Endothelial cell of umbilical vein (primary cell): ENCODE data around the gene TMEM270. TPM values are rescaled to one million over a fixed set of nuclear protein-coding genes. Genes with fewer than 3 reads are reported as not detected.

Source experiments
- BruUV-seq: library from RNA; stranded (reverse); fragments of 400-500 nt; replicated peaks from 2 replicates; lab custom pipeline; 2021; lab: Mats Ljungman, UMichigan
- CTCF ChIA-PET: fragments of 300-600, 350-600 bp; sonication (Branson Sonifier 250); formaldehyde crosslinking; loops from one replicate; lab custom pipeline; 2021; ENCODE audit warnings: antibody characterized with exemption, inconsistent platforms; lab: Charles Lee
- POLR2A ChIA-PET: fragments of 300-600, 350-600 bp; sonication (Branson Sonifier 250); formaldehyde crosslinking; loops from one replicate; lab custom pipeline; 2021; ENCODE audit warnings: antibody characterized with exemption, inconsistent platforms; lab: Charles Lee
- DNase-seq: peaks from one replicate; pipeline ENCODE4 v3.0.0-alpha.2; 2011; ENCODE audit warnings: low read depth, low spot score
- FAIRE-seq: peaks from 2 replicates; lab custom pipeline; 2011; peaks lifted over from hg19 to GRCh38; lab: Jason Lieb, UNC
- H2AFZ ChIP-seq: 2 replicates; pipeline ENCODE4 v1.6.0; 2012; ENCODE audit warnings: low read depth, low read length, control low read depth, inconsistent platforms
- H3K27ac ChIP-seq: 2 replicates; pipeline ENCODE4 v1.5.1; 2011; ENCODE audit warnings: low read depth, mild to moderate bottlenecking, control low read depth, low read length, moderate library complexity; ENCODE audit not compliant: insufficient read depth
- H3K27me3 ChIP-seq, 2 experiments: 2 replicates each; pipeline versions ENCODE4 v1.6.0 to v1.6.1; 2011; ENCODE audit warnings: low read length in 2 of 2, mixed read lengths in 1 of 2; ENCODE audit not compliant: control insufficient read depth in 2 of 2, insufficient read depth in 2 of 2
- H3K36me3 ChIP-seq, 2 experiments: 2 replicates in 1 of 2; 3 replicates in 1 of 2; pipeline ENCODE4 v1.5.1; 2011; ENCODE audit warnings: low read length in 2 of 2, mild to moderate bottlenecking in 1 of 2, moderate library complexity in 1 of 2; ENCODE audit not compliant: control insufficient read depth in 2 of 2, insufficient read depth in 2 of 2; ENCODE audit errors: extremely low read depth in 1 of 2
- H3K4me1 ChIP-seq: 3 replicates; pipeline ENCODE4 v1.5.1; 2011; ENCODE audit warnings: mild to moderate bottlenecking, low read length; ENCODE audit not compliant: control insufficient read depth, insufficient read depth; ENCODE audit errors: extremely low read depth
- H3K4me2 ChIP-seq: 2 replicates; pipeline ENCODE4 v1.6.1; 2011; ENCODE audit warnings: low read length, control low read depth, mixed read lengths; ENCODE audit not compliant: insufficient read depth
- H3K4me3 ChIP-seq, 3 experiments: fragments of 200-600 bp in 1 of 3; sonication (generic), shearing (Covaris generic) in 1 of 3; replicated peaks in 1 of 3; 2 replicates each; pipeline ENCODE4 v1.5.1; 2011 to 2016; ENCODE audit warnings: control low read depth in 3 of 3, low read length in 3 of 3, mild to moderate bottlenecking in 2 of 3, inconsistent platforms in 1 of 3, low read depth in 1 of 3, moderate library complexity in 1 of 3; ENCODE audit not compliant: insufficient read depth in 1 of 3
- H3K79me2 ChIP-seq: 2 replicates; pipeline ENCODE4 v1.6.0; 2012; ENCODE audit warnings: low read length, inconsistent platforms; ENCODE audit not compliant: control insufficient read depth, insufficient read depth
- H3K9ac ChIP-seq: replicated peaks from 2 replicates; pipeline ENCODE3; 2011; ENCODE audit warnings: low read length, control low read depth; ENCODE audit not compliant: insufficient read depth; ENCODE audit errors: extremely low read depth
- H3K9me1 ChIP-seq: replicated peaks from 3 replicates; pipeline ENCODE4 v1.6.0; 2011; ENCODE audit warnings: mild to moderate bottlenecking, low read length; ENCODE audit not compliant: control insufficient read depth, insufficient read depth; ENCODE audit errors: extremely low read depth
- H3K9me3 ChIP-seq: replicated peaks from 2 replicates; pipeline ENCODE4 v1.5.1; 2012; ENCODE audit warnings: low read length, inconsistent platforms; ENCODE audit not compliant: control insufficient read depth, insufficient read depth
- H4K20me1 ChIP-seq: replicated peaks from 2 replicates; pipeline ENCODE3; 2011; ENCODE audit warnings: mild to moderate bottlenecking, low read length; ENCODE audit not compliant: control insufficient read depth, insufficient read depth; ENCODE audit errors: extremely low read depth
- EZH2 ChIP-seq: IDR thresholded peaks from 2 replicates; pipeline ENCODE4 v1.6.1; 2012; ENCODE audit warnings: borderline replicate concordance, low read depth, mild to moderate bottlenecking, moderate library complexity, low read length, inconsistent platforms; ENCODE audit not compliant: severe bottlenecking
- FOS ChIP-seq: IDR thresholded peaks from 2 replicates; pipeline ENCODE4 v1.6.1; 2011; ENCODE audit warnings: mild to moderate bottlenecking, low read length, moderate library complexity, borderline replicate concordance; ENCODE audit not compliant: insufficient read depth
- GATA2 ChIP-seq: IDR thresholded peaks from 2 replicates; pipeline ENCODE4 v1.7.0; 2011; ENCODE audit warnings: low read depth, mild to moderate bottlenecking, moderate library complexity, mixed read lengths, low read length; ENCODE audit not compliant: insufficient read length, insufficient read depth
- JUN ChIP-seq: IDR thresholded peaks from 2 replicates; pipeline ENCODE4 v1.6.1; 2011; ENCODE audit warnings: borderline replicate concordance, low read depth; ENCODE audit not compliant: insufficient read length, insufficient read depth
- MYC ChIP-seq: IDR thresholded peaks from one replicate; pipeline ENCODE4 v1.6.1; 2011; ENCODE audit warnings: mild to moderate bottlenecking, low read depth, low read length
- POLR2A ChIP-seq: IDR thresholded peaks from 2 replicates; pipeline ENCODE4 v1.6.1; 2012; ENCODE audit warnings: low read depth, mild to moderate bottlenecking, control low read depth, low read length
- POLR2AphosphoS5 ChIP-seq: IDR thresholded peaks from 2 replicates; pipeline ENCODE4 v1.6.1; 2012; ENCODE audit warnings: low read depth, mild to moderate bottlenecking, control low read depth, low read length, moderate library complexity; ENCODE audit not compliant: insufficient read depth
- dilution Hi-C: fragments of 300-500 bp; cut with MboI; formaldehyde crosslinking; loops from one replicate; pipeline ENCODE4 v1.15.0; 2019; ENCODE audit warnings: low sequenced_read_pairs; ENCODE audit not compliant: extremely low pct_ligation_motif_present
- intact Hi-C: fragments of 100-400 bp; cut with micrococcal nuclease; formaldehyde crosslinking; loops from one replicate; pipeline ENCODE4 v1.10.0; 2022
- polyA plus RNA-seq, 4 experiments: library from polyadenylated mRNA; depleted of rRNA in 3 of 4; stranded (reverse) in 3 of 4; unstranded in 1 of 4; fragments of >200 nt; gene quantifications; 2 replicates each; pipeline versions ENCODE4 v1.2.1 to v1.2.3, GENCODE V29; 2011 to 2012; ENCODE audit warnings: missing spikeins in 1 of 4
- total RNA-seq: library from RNA; stranded (reverse); gene quantifications from 2 replicates; pipeline ENCODE4 v1.2.3, GENCODE V29; 2021
- TF ChIP-seq, protein P1 (sequence below), 2 donors: IDR thresholded peaks; 1 replicate in 1 of 2; 2 replicates in 1 of 2; pipeline ENCODE4 v1.5.1; 2011; ENCODE audit warnings: low read length in 2 of 2, mild to moderate bottlenecking in 2 of 2, moderate library complexity in 2 of 2, control low read depth in 1 of 2, inconsistent platforms in 1 of 2, low read depth in 1 of 2; ENCODE audit not compliant: insufficient read depth in 1 of 2; ENCODE audit errors: extremely low read depth in 1 of 2
- TF ChIP-seq, protein P2 (sequence below): IDR thresholded peaks from 2 replicates; pipeline ENCODE4 v1.6.1; 2011; ENCODE audit not compliant: insufficient read depth, insufficient read length

The TMEM270 gene
- total and polyA plus RNA-seq, 2 donors (not counting 3 experiments of a cell fraction or from before 2014, with no cell fraction given), result not detected

DNA sequence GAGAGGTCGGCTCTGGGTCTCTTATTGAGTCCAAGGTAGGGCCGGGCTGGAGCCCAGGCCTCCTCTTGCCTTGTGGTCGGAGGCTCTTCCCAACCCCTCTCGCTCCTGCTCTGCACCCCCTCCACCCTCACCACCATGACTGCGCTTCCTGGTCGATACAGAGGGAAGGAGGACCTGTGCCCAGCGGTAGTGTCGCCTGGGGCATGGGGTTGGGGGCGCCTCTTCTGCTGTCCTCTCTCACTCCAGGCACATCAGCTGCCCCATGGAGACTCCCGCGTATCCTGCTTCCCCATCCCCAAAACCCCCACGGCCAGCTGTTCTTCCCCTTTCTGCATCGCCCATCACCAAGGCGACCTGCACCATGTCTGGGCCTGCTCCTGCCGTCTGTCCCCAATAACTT lies 44.4 kb downstream of the TMEM270 start:
- Histone ChIP-seq H3K9me3 (no peaks in the 10 kb centered on the region), H3K79me2 (no peaks in the 10 kb centered on the region), H3K4me3 (no peak overlapping the region), H3K4me2 (no peak overlapping the region), H3K4me1 (no peaks in the 10 kb centered on the region), H3K27me3 (no peaks in the 10 kb centered on the region), H3K36me3 (no peaks in the 10 kb centered on the region), H2AFZ (no peak overlapping the region), H3K9me1 (no peaks in the 10 kb centered on the region), H4K20me1 (no peaks in the 10 kb centered on the region), H3K9ac (no peak overlapping the region), H3K27ac (no peak overlapping the region)
- ChIA-PET POLR2A (no interaction called here), CTCF (interaction anchor here (1.2 kb wide), 1 partner anchor 121 kb away, joined by 3 read pairs; no protein-coding TSS in a partner anchor)
- no TSS peak for BruUV-seq
- DNase-seq (no peak), FAIRE-seq (no peak)
- dilution Hi-C loops, result no loop called here
- intact Hi-C loops, result no loop called here
- TF ChIP-seq EZH2 (no peak), POLR2A (no peak), GATA2 (no peak), POLR2AphosphoS5 (no peak), JUN (no peak), FOS (no peak), MYC (no peak)
- TF ChIP-seq, protein P1, sequence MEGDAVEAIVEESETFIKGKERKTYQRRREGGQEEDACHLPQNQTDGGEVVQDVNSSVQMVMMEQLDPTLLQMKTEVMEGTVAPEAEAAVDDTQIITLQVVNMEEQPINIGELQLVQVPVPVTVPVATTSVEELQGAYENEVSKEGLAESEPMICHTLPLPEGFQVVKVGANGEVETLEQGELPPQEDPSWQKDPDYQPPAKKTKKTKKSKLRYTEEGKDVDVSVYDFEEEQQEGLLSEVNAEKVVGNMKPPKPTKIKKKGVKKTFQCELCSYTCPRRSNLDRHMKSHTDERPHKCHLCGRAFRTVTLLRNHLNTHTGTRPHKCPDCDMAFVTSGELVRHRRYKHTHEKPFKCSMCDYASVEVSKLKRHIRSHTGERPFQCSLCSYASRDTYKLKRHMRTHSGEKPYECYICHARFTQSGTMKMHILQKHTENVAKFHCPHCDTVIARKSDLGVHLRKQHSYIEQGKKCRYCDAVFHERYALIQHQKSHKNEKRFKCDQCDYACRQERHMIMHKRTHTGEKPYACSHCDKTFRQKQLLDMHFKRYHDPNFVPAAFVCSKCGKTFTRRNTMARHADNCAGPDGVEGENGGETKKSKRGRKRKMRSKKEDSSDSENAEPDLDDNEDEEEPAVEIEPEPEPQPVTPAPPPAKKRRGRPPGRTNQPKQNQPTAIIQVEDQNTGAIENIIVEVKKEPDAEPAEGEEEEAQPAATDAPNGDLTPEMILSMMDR (IDR thresholded peaks at IDR 0.05; ENCODE audit: extremely low read depth in 1 of 2, insufficient read depth in 1 of 2, low read depth in 1 of 2, low read length in 2 of 2), result no peak
- TF ChIP-seq, protein P2, sequence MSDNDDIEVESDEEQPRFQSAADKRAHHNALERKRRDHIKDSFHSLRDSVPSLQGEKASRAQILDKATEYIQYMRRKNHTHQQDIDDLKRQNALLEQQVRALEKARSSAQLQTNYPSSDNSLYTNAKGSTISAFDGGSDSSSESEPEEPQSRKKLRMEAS, result no peak
